Activated naive CD4-positive, alpha-beta T cell treated with Interleukin-2 at 50 U/mL for 16 hours (primary cell): ENCODE data around the gene ANTXR1.

Source experiments
- DNase-seq: peaks from one replicate; pipeline ENCODE4 v3.0.0-alpha.2; 2020

ANTXR1 gene

DNA sequence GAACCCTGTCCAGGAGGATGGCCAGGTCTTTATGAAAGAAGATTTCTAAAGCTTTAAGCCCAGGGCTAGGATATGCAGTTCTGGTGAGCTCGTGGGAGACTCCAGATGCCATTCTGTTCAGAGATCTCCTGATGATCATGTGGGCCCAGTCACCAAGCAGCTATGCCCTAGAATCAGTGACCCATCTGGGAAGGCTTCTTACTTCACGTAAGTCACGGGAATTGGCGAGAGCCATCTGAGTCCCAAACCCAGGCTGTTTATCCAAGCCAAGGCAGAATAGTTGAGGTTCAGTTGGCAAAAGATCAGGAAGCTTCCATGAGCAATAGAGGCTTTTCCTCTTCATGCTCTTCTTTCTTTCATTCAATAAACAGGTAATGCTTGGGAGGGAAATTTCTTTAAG, 23.9 kb downstream of the ANTXR1 start:
- DNase-seq, result no peak

DNA sequence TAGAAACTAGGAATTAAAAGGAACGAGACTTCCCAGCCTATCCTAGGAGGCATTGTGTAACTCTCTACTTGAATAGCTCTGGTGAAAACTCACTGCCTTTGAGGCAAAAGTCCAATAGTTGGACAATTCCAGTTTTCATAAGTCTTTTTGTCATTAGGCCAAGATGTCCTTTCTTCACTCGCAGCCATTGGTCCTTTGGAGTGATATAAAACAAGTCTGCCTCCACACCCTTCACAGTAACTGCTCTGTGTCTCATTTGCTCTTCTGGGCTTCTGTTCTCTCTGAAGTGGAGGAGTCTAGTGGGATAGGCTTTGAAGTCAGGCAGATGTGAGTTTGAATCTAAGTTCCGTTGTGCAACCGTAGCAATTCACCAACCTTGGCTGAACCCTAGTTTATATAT, 28.2 kb downstream of the ANTXR1 start:
- DNase-seq, result no peak

DNA sequence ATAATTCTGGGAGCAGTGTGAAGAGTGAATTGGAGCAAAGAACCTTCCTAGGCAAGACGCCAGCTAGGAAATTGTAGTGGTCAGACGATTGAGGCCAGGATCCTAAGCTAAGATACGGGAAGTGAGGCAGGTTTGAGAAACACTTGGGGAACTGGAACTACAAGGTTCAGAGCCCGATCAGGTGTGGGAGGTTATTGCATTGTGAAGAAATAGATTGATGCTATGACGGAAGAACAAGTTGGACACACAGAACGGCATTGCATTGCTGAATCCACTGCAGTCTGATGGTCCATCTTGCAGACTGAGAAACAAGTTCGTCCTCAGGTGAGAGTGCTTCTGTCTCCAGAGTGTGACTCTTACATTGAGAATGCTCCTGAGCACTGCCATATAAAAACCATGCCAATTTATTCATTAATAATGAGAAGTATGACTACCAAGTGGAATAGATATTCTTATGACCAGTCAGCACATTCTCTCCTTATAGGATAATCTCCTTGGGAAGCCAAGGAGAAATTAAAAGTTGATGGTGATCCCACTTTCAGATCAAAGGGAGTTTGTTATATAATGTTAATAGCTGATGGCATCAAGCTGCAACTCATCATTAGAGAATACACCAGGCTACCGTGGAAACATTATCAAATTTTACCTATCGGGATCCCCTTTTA, 30.9 kb downstream of the ANTXR1 start:
- DNase-seq, result no peak

DNA sequence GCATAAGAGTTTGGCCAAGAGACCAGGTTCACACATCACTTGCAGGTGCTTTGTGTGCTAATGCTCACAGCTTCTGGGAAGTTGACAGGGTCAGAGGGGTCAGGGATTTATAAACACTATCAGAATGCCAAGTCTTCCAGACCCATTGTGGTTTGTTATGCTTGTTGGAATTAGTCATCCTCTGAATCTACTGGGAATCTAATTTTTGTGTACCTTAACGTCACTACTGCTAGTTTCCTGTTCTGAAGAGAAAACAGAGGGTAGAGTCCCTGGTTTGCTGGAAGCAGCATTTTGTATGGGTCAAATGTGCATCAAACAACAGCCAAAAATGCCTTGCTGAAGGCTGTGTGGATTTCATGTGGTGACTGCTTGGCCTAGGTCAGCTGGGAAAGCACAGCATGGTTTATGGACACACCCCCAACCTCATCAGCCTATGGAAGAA, 33.3 kb downstream of the ANTXR1 start:
- DNase-seq, result no peak

DNA sequence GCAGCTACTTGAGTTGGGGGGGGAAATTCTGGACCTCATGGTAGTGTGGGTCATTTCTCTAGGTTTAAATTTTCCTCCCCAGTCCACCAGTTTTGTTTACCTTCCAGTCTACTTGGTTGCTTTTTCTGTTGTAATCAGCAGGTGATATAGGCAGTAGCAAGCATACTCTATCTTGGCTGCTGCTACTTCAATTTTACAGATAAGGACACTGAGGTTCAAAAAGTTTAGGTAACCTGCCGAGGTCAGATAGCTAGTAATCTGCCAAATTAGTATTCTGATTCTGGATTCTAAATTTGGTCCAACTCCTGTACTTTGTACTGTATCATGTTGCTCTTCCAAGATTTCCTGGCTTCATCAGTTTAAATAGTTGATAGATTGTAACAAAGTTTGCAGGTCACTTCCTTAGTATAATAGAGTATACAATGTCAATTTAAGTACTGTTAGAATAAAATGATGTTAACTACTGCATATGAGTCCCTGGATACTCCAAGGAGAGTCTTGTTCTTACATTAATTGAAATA, 34.7 kb downstream of the ANTXR1 start:
- no peak for DNase-seq

DNA sequence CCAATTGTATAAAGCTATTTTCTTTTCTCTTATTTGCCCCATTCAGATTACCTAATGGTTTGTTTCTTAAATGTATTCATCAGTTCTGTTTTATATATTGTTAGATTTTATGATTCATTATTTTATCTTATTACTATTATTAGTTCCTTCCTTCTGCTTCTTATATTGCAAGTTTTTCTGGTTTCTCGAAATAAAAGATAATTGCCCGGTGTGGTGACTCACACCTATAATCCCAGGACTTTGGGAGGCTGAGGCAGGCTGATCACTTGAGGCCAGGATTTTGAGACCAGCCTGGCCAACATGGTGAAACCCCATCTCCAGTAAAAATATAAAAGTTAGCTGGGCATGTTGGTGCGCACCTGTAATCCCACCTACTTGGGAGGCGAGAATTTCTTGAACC, 37.8 kb downstream of the ANTXR1 start:
- DNase-seq, result no peak

DNA sequence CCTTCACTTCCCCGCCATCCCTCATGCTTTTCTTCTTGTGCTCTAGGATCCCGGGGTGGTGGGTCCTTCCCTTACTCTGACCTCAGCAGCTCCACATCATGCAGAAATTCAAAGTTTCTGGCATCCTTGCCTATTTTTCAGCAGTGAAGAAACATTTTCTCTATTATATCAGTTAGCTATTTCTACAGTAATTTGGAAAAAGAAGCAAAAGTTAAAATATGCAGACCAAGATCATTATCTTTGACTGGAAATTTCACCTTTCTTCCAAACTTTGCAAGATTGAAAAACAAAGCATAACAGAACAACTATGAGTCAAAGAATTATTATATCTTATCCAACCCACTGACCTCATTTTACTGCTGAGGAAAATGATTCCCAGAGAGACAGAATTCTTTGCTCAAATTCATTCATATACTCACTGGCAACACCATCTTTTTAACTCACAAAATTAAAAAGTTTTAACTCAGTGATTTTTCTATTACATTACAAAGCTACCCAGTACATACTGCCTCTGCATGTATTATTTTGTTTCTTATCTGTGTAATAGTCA, 40.5 kb downstream of the ANTXR1 start:
- no peak for DNase-seq

DNA sequence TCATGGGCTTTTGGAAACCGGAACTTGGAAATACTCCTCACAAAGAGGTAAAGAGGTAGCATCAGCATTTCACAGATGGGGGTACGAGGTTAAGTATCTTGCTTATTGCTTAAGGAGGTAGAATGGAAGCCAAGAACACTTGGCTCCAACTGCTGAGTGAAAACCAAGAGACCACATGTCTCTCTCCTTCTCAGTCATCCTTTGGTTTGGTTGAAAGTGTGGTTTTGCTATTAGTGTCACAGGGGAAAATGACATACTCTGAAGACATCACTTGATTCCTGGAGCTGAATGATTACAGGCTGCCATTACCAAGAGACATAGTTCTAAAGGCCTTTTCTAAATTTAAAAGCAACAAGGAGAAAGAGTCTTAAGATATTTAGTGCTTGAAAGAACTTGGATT, 41.5 kb downstream of the ANTXR1 start:
- DNase-seq, result no peak

DNA sequence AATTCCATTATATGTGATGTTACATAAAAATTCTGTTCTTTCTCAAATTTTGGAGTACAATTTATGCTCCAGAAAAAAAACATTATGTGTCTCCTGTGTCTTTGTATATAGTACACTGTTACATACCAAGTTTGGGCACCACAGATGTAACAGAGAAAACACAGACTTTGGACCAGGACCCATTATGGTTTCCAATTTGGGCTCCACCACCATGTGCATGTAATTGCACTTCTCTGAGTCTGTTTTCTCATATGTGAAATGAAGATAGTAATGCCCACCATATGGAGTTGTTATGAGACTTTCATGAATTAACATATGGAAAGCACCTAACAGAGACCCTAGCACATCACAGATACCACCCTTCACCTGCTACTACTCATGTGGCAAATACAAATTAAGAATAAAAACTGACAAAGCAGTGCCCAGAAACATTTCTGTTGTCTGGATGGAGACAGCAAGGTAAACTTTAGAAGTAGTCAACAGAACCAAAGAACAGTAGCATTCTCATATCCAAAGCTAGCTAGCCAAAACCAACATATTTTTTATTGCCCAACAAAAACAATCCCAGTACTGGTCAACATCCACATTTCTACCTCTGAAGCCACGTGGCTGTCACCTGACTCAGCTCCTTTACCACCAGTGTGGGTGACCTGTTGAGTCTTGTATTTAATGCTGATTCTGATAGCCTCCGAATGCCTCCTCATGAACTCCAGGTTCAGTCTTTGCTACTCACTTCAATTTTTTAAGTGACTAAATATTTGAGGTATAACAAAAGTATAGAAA, 42.9 kb downstream of the ANTXR1 start:
- no peak for DNase-seq

DNA sequence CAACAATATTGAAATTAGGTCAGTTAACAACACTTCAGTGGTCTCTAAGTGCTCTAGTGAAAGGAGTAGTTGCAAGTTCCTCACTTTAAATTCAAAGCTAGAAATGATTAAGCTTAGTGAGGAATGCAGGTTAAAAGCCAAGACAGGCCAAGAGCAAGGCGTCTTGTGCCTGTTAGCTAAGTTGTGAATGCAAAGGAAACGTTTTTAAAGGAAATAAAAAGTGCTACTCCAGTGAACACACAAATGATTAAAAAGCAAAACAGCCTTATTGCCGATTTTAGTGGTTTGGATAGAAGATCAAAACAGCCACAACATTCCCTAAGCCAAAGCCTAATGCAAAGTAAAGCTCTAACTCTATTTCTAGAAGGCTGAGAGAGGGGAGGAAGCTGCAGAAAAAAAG, 44.7 kb downstream of the ANTXR1 start:
- no peak for DNase-seq

DNA sequence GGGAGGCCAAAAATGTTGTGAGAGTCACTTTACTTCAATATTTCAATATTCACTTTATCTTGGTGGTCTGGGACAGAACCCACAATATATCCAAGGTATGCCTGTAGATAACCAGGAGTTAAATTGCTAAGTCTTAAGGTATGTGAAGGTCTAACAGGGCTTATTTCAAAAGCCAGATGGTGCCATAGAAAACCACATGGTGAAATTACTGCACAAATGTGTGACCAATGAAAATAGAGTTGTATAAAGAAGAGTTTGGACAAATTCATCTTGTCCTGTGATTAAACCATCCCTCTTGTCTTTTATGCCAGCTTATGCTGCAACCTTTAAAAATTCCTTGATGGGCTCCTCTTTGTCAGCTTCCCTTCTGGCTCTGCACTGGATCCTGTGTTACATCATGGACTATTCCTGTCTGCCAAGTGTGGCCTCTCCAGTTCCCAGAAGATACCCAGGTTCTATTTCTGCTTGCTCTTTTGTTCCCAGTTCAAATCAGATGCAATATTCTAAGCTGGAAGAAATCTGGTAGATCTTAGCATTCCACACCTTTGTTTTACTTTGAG, 46.8 kb downstream of the ANTXR1 start:
- DNase-seq, result no peak

DNA sequence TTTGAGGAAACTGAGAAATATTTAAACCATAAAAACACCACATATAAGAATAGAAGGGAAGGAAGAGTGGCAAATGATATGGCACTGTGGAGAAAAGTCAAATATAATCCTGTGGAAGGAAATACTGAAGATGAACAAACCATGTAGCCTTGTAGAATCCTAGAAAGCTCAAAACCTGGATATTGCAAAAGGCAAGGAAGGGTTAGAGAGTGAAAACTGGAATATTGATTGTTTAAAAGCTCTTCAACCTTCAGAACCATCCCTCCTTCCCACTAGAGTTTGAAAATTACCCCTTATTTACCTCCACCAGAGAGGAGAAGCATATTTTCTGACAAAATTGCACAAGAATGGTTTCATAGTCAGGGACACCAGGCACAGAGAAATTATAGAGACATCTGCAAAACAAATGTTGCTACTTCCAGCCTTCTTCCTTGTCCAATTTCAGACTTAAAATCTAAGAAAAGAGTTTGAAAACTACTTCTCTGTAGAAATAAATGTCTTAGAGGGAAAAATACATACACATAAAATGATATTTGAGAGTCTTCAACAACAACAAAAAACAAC, 48.0 kb downstream of the ANTXR1 start:
- no peak for DNase-seq

DNA sequence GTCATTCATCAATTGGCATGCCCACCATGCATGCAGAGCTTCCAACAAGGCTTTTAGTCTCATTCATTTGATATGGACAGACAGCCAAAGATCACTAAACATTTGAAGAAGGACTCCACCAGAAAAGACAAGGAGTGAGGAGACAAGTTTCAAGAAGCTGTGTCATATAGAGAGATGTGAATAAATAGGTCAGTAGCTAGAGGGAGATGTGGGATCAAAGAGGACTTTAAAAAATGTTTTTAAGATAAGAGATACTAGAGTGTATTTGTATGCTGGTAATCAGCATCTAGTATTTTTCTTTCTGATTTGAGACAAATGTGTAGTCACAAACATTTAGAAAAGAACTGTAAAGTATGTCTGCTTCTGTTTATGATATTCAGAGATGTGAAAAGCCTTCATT, 48.5 kb downstream of the ANTXR1 start:
- no peak for DNase-seq

DNA sequence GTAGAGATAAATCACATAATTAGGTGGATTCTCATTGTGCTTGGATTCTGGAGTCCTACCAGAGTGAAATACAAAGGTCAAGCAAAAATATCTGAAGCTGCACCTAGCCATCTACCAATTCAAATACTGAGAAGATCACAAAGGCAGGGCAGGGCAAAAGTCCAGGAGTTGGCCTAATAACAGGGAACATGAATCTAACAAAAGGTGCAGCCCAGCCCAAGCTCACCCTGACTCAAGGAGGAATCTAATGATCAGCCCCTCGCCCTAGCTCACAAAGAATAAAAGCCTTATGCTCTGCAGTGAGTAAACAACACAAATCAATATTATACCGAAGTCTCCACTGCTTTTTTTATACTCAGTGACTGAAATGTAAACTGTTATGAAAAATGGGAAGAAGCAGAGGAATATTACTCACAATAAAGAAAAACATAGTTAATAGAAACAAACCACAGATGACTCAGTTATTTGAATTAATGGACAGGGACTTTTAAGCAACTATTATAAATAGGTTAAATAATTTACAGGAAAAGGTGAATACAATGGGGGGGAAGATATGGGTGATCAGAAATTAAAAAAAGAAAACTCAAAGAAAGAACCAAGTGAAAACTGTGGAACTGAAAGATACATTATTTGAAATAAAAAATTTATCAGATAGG, 49.5 kb downstream of the ANTXR1 start:
- no peak for DNase-seq

DNA sequence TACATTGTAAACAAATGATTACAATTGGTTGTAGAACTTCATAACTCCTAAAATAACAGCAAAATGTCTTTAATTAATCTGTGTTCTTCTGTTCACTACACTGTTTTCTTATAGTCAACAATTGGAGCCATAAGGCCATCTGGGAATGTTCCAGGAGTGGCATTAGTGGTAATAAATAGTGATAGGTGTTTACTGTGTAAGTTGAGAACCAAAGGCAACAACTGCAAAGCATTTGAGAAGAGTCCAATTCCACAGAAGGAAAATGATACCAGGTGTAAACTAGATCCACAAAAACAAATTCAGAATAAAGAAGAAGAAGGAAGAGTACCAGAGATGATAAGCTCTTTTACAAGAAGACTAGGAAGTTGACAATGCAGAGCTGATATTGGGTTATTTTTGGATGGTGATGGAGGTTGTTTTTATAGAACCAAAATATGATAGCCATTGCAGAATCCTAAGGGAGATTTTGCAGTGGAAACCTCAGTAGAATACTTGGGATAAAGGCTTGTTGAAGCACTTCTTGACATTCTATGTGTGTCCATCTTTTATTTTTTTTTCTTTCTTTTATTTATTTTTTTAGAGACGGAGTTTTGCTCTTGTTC, 52.9 kb downstream of the ANTXR1 start:
- DNase-seq, result no peak

DNA sequence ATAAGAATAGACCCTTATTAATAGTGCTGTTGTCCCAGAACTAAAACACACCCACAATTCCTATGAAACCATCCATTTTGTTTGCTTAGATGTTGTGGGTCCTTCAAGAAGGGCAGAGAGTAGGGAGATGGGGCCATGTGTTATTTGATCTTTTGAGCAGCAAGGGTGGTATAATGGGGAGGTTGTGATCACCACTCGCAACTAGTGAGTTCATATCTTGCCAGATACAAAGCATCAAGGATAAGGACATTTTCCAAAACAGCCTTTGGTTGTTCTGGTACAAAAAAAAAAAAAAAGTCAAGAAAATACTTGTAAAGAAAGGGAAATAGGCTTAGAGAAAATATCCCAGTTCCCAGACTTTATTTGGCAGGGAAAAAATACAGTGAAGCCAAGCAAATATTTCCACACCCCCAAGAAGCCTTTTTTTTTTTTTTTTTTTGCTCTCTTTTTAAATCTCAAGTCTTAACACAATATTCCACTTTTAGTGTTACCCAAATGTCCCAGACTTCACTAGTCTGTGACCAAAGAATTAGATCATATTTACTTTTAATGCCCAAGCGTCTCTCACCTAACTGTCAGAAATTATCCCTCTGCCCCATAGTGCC, 54.1 kb downstream of the ANTXR1 start:
- DNase-seq, result no peak

DNA sequence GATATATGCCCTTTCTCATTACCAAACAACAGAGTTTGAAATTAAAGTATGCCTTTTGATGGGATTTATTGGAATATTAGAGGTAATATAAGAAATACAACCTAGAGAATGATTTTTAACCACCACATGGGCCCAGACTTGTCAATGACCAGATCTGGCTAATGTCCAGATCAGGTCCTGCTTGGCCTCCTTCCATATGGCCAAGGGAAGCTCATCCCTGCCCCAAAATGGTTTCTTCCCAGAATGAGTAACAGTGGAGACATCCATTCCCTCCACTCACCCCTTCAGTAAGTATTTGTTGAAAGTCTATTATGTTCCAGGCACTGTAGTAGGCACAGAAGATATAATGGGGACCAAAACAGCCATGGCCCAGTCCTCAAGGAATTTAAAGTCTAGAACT, 54.9 kb downstream of the ANTXR1 start:
- DNase-seq, result no peak

DNA sequence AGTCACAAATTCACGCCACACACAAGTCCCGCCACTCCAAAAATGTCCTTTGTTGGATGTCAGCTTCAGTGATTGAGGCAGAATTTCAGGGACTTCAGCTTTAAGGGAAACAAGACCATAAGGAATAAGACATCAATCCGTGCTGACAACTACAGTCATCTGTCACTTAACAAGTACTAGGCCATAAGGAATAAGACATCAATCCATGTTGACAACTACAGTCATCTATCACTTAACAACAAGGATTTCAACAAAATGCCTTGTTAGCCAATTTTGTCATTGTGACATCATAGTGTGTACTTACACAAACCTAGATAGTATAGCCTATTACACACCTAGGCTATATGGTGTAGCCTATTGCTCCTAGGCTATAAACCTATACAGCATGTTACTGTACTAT, 58.0 kb downstream of the ANTXR1 start:
- DNase-seq, result no peak

DNA sequence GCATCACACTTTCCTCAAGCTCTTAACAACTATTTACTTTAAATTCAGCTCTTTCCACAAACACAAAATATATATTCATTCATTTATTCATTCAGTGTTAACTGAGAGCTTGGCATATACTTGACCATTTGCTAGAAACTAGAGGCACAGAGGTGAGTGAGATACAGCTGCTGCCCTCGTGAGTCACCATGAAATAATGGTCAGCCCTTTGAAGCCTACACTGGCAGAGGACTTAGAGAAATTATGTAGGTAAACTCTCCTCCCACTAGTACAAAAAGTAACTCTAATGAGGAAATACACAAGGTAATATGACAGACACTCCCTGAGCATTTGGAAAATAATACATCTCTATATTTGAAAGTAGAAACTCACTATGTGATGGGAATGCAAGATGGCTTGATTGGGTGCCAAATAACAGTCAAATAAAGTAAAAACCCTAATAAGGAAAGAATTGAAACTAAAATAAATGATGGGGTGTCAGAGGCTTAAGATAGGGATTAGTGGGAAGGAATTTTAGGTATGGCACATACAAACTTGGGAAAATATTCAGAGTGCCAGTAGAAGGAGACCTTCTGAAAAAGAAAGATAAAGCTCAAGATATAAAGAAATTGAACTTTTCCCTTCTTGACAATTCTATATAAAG, 61.1 kb downstream of the ANTXR1 start:
- no peak for DNase-seq

DNA sequence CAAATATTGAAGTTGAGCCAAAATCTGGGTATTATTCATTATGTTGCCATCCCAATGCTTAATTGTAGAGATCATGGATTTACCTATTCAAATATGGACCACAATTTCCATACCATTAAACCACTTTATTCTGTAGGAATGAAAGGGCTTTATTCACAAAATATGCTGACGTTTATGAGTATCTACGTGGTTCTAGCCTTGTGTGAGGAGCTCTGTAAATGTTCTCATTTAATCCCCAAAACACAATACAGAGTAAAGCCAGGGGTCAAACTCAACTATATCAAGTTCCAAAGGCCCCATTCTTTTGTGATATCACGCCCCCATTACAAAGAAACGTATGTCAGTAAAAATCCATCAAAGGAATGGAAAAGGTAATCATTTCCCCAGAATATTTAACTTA, 61.9 kb downstream of the ANTXR1 start:
- DNase-seq, result no peak

DNA sequence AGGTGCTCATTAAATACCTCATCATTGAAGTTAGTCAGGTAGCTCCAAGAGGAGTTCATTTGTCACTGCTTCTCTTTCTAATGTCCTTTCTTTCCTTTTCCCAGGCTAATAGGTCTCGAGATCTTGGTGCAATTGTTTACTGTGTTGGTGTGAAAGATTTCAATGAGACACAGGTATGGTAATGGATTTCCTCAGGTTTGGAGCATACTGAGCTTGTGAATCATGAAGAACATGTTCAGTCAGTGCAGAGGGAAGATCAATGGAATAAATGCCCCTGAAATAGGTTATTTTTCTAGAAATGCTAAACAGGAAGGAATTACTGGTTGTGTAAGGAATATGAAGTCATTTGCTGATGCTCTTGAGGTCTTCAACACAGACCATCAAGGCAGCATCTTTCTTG, 62.5 kb downstream of the ANTXR1 start:
- DNase-seq, result no peak

DNA sequence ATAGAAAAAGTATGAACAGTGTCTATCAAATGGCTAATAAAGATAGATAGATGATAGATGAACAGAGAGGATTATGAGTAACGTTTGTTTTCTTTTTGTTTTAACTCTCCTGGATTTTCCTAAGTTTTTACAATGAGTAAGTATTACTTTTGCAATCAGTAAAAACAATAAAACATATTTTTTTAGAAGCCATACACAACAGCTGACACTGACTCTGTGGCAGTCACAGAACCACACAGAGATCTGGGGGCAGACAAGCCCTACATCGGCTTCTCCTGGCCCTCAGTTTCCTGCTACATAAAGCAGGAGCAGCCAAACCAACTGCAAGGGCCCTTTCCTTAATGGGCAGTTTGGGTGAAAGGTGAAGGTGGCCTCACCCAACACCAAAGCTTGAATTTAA, 63.6 kb downstream of the ANTXR1 start:
- no peak for DNase-seq
